ENCODE data around the gene CRTAC1. TPM values are rescaled to one million over a fixed set of nuclear protein-coding genes. Genes with fewer than 3 reads are reported as not detected.

CRTAC1 gene
- total and polyA plus RNA-seq, 2 donors (not counting 3 experiments of a cell fraction or from before 2014, with no cell fraction given) = 1.4 to 3.0 TPM

GRCh38 chr10:97960269-97961056 is 70.0 kb downstream of the CRTAC1 start:
- CTCF ChIA-PET = no interaction called here
- no peak overlapping the region for H3K27ac ChIP-seq (ENCODE audit: insufficient read depth, low read depth, low read length)
- FAIRE-seq (no peak), DNase-seq (ENCODE audit: low read depth, low spot score) (no peak)
- TF ChIP-seq EZH2 (IDR thresholded peaks at IDR 0.05; ENCODE audit: borderline replicate concordance, low read depth, low read length, severe bottlenecking) (no peak), FOS (IDR thresholded peaks at IDR 0.05; ENCODE audit: borderline replicate concordance, insufficient read depth, low read length) (no peak), POLR2AphosphoS5 (IDR thresholded peaks at IDR 0.05; ENCODE audit: insufficient read depth, low read depth, low read length) (no peak), MYC (IDR thresholded peaks at IDR 0.05; ENCODE audit: low read depth, low read length) (no peak)
- TF ChIP-seq, protein P1, sequence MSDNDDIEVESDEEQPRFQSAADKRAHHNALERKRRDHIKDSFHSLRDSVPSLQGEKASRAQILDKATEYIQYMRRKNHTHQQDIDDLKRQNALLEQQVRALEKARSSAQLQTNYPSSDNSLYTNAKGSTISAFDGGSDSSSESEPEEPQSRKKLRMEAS (IDR thresholded peaks at IDR 0.05; ENCODE audit: insufficient read depth, insufficient read length) = no peak
- no peaks in the 10 kb centered on the region for H3K9me1 ChIP-seq (replicated peaks; ENCODE audit: control insufficient read depth, extremely low read depth, insufficient read depth, low read length)
- POLR2A ChIA-PET = no interaction called here
- intact Hi-C loops (cut with micrococcal nuclease) (no loop called here), dilution Hi-C loops (cut with MboI; ENCODE audit: extremely low pct_ligation_motif_present, low sequenced_read_pairs) (no loop called here)
- no peak overlapping the region for H2AFZ ChIP-seq (ENCODE audit: low read depth, low read length)
- H3K9me3 ChIP-seq (replicated peaks; ENCODE audit: control insufficient read depth, insufficient read depth, low read length) = no peaks in the 10 kb centered on the region
- H3K4me2 ChIP-seq (ENCODE audit: insufficient read depth, low read length) = no peak overlapping the region
- no peak overlapping the region for H3K9ac ChIP-seq (replicated peaks; ENCODE audit: extremely low read depth, insufficient read depth, low read length)
- no peaks in the 10 kb centered on the region for H4K20me1 ChIP-seq (replicated peaks; ENCODE audit: control insufficient read depth, extremely low read depth, insufficient read depth, low read length)
- no peaks in the 10 kb centered on the region for H3K4me1 ChIP-seq (ENCODE audit: control insufficient read depth, extremely low read depth, insufficient read depth, low read length)
- H3K36me3 ChIP-seq (ENCODE audit: control insufficient read depth in 2 of 2, extremely low read depth in 1 of 2, insufficient read depth in 2 of 2, low read length in 2 of 2) = no peaks in the 10 kb centered on the region
- H3K4me3 ChIP-seq (replicated peaks in 1 of 3; ENCODE audit: insufficient read depth in 1 of 3, low read depth in 1 of 3, low read length in 3 of 3) = no peak overlapping the region
- H3K79me2 ChIP-seq (ENCODE audit: control insufficient read depth, insufficient read depth, low read length) = no peaks in the 10 kb centered on the region
- BruUV-seq (replicated peaks) = no TSS peak
- no peaks in the 10 kb centered on the region for H3K27me3 ChIP-seq (ENCODE audit: control insufficient read depth in 2 of 2, insufficient read depth in 2 of 2, low read length in 2 of 2)

DNA sequence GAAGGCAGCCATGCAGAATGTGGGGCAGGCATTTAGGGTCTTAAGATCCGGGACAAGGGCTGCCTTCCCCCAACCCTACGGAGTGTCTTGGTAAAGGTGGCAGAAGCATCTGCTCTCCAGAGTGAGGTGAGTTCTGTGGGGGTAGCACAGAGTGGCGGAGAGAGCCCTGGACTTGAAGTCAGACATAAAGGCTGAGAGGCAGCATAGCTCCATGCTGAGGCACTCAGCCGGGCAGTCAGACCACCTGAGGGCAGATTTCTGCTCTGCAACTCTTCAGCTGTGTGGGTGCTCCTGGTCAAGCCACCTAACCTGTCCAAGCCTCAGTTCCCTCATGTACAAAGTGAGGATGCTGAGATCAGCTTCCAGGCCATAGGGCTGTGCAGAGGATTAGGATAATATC is 81.0 kb downstream of the CRTAC1 start:
- FAIRE-seq = no peak
- ChIA-PET POLR2A (no interaction called here), CTCF (interaction anchor here (1.6 kb wide), 1 partner anchor 34 kb away, joined by 3 read pairs; no protein-coding TSS in a partner anchor)
- H3K4me3 ChIP-seq (replicated peaks in 1 of 3; ENCODE audit: insufficient read depth in 1 of 3, low read depth in 1 of 3, low read length in 3 of 3) = no peak overlapping the region
- DNase-seq (ENCODE audit: low read depth, low spot score) = no peak
- dilution Hi-C loops (cut with MboI; ENCODE audit: extremely low pct_ligation_motif_present, low sequenced_read_pairs) (no loop called here), intact Hi-C loops (cut with micrococcal nuclease) (no loop called here)
- no TSS peak for BruUV-seq (replicated peaks)
- no peaks in the 10 kb centered on the region for H3K27me3 ChIP-seq (ENCODE audit: control insufficient read depth in 2 of 2, insufficient read depth in 2 of 2, low read length in 2 of 2)
- H3K9me1 ChIP-seq (replicated peaks; ENCODE audit: control insufficient read depth, extremely low read depth, insufficient read depth, low read length) = no peaks in the 10 kb centered on the region
- no peaks in the 10 kb centered on the region for H3K79me2 ChIP-seq (ENCODE audit: control insufficient read depth, insufficient read depth, low read length)
- no peak overlapping the region for H2AFZ ChIP-seq (ENCODE audit: low read depth, low read length)
- no peaks in the 10 kb centered on the region for H3K9me3 ChIP-seq (replicated peaks; ENCODE audit: control insufficient read depth, insufficient read depth, low read length)
- no peaks in the 10 kb centered on the region for H3K36me3 ChIP-seq (ENCODE audit: control insufficient read depth in 2 of 2, extremely low read depth in 1 of 2, insufficient read depth in 2 of 2, low read length in 2 of 2)
- no peaks in the 10 kb centered on the region for H3K4me1 ChIP-seq (ENCODE audit: control insufficient read depth, extremely low read depth, insufficient read depth, low read length)
- H4K20me1 ChIP-seq (replicated peaks; ENCODE audit: control insufficient read depth, extremely low read depth, insufficient read depth, low read length) = no peaks in the 10 kb centered on the region
- H3K9ac ChIP-seq (replicated peaks; ENCODE audit: extremely low read depth, insufficient read depth, low read length) = no peak overlapping the region
- H3K4me2 ChIP-seq (ENCODE audit: insufficient read depth, low read length) = no peak overlapping the region
- no peak for TF ChIP-seq EZH2 (IDR thresholded peaks at IDR 0.05; ENCODE audit: borderline replicate concordance, low read depth, low read length, severe bottlenecking)
- no peak for TF ChIP-seq GATA2 (IDR thresholded peaks at IDR 0.05; ENCODE audit: insufficient read depth, insufficient read length, low read depth, low read length)
- TF ChIP-seq, protein P1 (IDR thresholded peaks at IDR 0.05; ENCODE audit: insufficient read depth, insufficient read length) = no peak
- no peak for TF ChIP-seq POLR2AphosphoS5 (IDR thresholded peaks at IDR 0.05; ENCODE audit: insufficient read depth, low read depth, low read length)
- TF ChIP-seq, protein P2, sequence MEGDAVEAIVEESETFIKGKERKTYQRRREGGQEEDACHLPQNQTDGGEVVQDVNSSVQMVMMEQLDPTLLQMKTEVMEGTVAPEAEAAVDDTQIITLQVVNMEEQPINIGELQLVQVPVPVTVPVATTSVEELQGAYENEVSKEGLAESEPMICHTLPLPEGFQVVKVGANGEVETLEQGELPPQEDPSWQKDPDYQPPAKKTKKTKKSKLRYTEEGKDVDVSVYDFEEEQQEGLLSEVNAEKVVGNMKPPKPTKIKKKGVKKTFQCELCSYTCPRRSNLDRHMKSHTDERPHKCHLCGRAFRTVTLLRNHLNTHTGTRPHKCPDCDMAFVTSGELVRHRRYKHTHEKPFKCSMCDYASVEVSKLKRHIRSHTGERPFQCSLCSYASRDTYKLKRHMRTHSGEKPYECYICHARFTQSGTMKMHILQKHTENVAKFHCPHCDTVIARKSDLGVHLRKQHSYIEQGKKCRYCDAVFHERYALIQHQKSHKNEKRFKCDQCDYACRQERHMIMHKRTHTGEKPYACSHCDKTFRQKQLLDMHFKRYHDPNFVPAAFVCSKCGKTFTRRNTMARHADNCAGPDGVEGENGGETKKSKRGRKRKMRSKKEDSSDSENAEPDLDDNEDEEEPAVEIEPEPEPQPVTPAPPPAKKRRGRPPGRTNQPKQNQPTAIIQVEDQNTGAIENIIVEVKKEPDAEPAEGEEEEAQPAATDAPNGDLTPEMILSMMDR (IDR thresholded peaks at IDR 0.05; ENCODE audit: extremely low read depth in 1 of 2, insufficient read depth in 1 of 2, low read depth in 1 of 2, low read length in 2 of 2) = no peak
- TF ChIP-seq POLR2A (IDR thresholded peaks at IDR 0.05; ENCODE audit: low read depth, low read length) = no peak
- TF ChIP-seq FOS (IDR thresholded peaks at IDR 0.05; ENCODE audit: borderline replicate concordance, insufficient read depth, low read length) = no peak
- no peak overlapping the region for H3K27ac ChIP-seq (ENCODE audit: insufficient read depth, low read depth, low read length)
